Ishikawa (cell line): ENCODE data around the gene STX18.

Experiments
- CEBPB ChIP-seq: IDR thresholded peaks from 2 replicates; pipeline ENCODE4 v1.6.1; 2012
- CREB1 ChIP-seq: IDR thresholded peaks from 2 replicates; pipeline ENCODE4 v1.6.1; 2012; ENCODE audit warnings: low read depth
- EGR1 ChIP-seq: IDR thresholded peaks from 2 replicates; pipeline ENCODE4 v1.6.1; 2012
- EP300 ChIP-seq: IDR thresholded peaks from 2 replicates; pipeline ENCODE4 v1.6.1; 2012; ENCODE audit warnings: borderline replicate concordance
- FOXM1 ChIP-seq: IDR thresholded peaks from 2 replicates; pipeline ENCODE4 v1.6.1; 2012; ENCODE audit warnings: low read depth, borderline replicate concordance
- NFIC ChIP-seq: IDR thresholded peaks from 2 replicates; pipeline ENCODE4 v1.6.1; 2012
- TAF1 ChIP-seq: IDR thresholded peaks from 2 replicates; pipeline ENCODE4 v1.6.1; 2012; ENCODE audit warnings: low read depth, mild to moderate bottlenecking
- TCF12 ChIP-seq: IDR thresholded peaks from 2 replicates; pipeline ENCODE4 v1.6.1; 2012; ENCODE audit warnings: low read depth
- TEAD4 ChIP-seq: IDR thresholded peaks from 2 replicates; pipeline ENCODE4 v1.6.1; 2012
- ZBTB7A ChIP-seq: IDR thresholded peaks from 2 replicates; pipeline ENCODE4 v1.6.1; 2012; ENCODE audit warnings: low read depth
- TF ChIP-seq, protein P1 (sequence below): IDR thresholded peaks from 2 replicates; pipeline ENCODE4 v1.6.1; 2012
- TF ChIP-seq, protein P2 (sequence below): IDR thresholded peaks from 2 replicates; pipeline ENCODE4 v1.6.1; 2012; ENCODE audit warnings: low read depth, mild to moderate bottlenecking
- TF ChIP-seq, protein P3 (sequence below): IDR thresholded peaks from 2 replicates; pipeline ENCODE4 v1.6.1; 2012

The STX18 gene

DNA sequence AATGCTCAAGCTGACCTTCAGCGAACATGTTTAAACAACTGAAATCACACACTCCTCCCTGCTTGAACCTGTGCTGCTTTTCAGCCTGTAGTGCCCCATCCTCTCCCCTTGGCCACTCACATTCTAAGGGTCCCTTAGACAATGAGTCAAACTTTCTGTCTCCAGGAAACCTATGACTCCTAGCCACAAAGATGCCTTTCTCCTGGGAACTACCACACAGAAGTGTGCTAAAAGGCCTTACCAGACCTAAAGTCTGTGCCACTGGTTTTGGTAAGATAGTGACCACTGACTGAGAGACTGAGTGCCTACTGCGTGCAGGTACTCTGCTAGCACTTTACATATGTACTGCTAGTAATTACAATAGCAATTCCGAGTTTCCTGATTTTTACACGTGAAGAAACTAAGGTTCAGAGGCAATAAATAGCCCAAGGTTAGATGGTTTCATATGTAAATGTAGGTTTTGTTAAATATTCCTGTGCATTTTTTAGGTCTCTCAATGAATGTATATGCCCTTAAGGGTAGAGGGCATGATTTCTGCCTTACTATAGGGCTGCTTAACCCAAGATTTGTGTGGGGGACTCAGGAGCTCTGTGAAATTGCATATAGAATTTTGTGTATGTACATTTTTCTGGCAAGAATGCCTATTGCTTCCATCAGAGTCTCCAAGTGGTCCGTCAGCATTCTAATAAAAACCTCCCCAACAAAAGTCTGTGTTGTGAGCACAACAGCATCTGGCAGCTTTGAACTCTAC, 83.9 kb downstream of the STX18 start:
- TF ChIP-seq, protein P1, sequence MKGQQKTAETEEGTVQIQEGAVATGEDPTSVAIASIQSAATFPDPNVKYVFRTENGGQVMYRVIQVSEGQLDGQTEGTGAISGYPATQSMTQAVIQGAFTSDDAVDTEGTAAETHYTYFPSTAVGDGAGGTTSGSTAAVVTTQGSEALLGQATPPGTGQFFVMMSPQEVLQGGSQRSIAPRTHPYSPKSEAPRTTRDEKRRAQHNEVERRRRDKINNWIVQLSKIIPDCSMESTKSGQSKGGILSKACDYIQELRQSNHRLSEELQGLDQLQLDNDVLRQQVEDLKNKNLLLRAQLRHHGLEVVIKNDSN = no peak
- no peak for TF ChIP-seq TAF1
- TF ChIP-seq TCF12 = no peak
- TF ChIP-seq, protein P2, sequence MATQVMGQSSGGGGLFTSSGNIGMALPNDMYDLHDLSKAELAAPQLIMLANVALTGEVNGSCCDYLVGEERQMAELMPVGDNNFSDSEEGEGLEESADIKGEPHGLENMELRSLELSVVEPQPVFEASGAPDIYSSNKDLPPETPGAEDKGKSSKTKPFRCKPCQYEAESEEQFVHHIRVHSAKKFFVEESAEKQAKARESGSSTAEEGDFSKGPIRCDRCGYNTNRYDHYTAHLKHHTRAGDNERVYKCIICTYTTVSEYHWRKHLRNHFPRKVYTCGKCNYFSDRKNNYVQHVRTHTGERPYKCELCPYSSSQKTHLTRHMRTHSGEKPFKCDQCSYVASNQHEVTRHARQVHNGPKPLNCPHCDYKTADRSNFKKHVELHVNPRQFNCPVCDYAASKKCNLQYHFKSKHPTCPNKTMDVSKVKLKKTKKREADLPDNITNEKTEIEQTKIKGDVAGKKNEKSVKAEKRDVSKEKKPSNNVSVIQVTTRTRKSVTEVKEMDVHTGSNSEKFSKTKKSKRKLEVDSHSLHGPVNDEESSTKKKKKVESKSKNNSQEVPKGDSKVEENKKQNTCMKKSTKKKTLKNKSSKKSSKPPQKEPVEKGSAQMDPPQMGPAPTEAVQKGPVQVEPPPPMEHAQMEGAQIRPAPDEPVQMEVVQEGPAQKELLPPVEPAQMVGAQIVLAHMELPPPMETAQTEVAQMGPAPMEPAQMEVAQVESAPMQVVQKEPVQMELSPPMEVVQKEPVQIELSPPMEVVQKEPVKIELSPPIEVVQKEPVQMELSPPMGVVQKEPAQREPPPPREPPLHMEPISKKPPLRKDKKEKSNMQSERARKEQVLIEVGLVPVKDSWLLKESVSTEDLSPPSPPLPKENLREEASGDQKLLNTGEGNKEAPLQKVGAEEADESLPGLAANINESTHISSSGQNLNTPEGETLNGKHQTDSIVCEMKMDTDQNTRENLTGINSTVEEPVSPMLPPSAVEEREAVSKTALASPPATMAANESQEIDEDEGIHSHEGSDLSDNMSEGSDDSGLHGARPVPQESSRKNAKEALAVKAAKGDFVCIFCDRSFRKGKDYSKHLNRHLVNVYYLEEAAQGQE = no peak
- no peak for TF ChIP-seq TEAD4
- TF ChIP-seq, protein P3, sequence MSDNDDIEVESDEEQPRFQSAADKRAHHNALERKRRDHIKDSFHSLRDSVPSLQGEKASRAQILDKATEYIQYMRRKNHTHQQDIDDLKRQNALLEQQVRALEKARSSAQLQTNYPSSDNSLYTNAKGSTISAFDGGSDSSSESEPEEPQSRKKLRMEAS = no peak
- TF ChIP-seq FOXM1 = no peak
- TF ChIP-seq CEBPB = no peak
- no peak for TF ChIP-seq CREB1
- TF ChIP-seq EGR1 = no peak

DNA sequence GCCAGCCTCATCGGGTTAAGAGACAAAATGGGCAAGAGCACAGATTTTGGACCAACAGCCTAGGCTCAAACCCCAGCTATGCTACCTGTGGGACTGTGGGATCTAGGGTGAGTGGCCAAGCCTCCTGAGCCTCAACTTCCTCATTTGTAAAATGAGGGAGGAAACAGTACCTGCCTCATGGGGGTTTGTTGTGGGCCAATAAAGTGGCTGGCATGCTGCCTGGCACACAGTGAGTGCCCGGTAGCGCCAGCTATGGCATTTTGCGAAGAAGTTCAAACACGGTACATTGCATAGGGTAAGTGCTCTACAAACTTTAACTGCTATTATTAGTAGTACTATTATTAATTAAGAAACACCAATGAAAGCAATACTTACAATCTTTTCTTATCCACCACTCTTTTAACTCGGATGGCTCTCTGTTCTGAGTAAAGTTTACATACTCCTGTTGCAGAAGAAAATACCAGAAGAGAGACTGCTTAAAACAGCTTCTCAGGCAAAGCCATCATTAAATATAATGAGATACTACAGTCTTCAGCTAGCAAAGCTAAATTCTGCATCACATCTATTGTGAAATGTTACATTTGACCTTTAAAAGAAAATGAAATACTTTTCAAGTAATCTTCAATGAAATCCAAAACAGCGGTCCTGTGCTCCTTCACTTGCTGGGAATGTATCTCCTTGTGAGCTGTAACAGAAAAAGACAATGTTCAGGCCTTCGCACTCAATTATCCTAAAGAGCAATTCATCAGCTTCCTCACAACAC, 84.9 kb downstream of the STX18 start:
- TF ChIP-seq ZBTB7A (no peak), NFIC (no peak), TAF1 (no peak), CREB1 (no peak), FOXM1 (no peak), CEBPB (no peak), TEAD4 (no peak), TCF12 (no peak), EGR1 (no peak)
- TF ChIP-seq, protein P3 = no peak
- TF ChIP-seq, protein P2 = no peak

DNA sequence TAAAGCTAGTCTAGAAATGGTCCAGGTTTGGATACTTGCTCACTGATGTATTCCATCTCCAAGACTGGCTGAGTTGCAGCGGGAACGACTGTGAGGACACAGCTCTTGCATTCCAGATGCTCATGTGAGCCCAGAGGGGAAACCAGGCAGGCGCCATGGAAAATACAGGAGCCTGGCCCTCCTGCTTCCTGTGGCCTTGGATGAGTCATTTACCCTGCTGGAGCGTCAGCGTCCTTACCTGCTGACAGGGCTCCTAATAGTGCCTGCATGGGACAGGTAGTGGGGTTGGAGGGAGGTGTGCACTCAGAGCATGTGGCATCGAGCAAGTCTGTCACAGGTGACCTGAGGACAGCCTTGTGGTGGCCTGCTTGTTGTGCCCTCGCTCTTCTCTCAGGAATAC, 85.5 kb downstream of the STX18 start:
- TF ChIP-seq CEBPB = no peak
- TF ChIP-seq TAF1 = no peak
- TF ChIP-seq, protein P3 = no peak
- TF ChIP-seq, protein P2 = no peak

DNA sequence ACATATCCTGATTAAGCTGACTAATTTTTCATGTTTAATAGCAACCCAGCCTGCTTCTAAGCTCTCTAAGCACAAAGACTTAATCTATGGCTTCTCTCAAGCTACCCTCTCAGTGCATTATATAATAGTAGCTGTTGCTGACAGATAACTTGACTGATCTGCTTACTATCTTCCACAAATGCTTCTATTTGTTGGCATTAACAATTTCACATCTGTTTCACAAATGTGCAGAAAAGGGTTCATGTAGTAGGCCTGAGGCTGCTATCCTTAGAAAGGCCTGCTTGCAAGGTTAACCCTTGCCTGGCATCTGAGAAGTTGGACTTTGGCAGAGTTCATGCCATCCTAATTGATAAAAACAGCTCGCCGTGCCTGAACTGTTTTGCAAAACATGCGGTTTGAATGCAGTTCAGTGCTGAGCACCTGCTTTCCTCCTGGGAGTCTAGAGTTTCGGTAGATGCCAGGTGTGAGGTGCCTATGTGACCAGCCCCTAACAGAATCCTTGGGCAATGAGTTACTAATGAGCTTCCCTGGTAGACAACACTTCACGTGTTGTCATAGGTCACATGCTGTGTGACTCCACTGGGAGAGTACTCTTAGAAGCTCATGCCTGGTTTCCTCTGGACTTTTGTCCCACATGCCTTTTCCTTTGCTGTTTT, 86.5 kb downstream of the STX18 start:
- TF ChIP-seq CEBPB (no peak), EP300 (no peak), TAF1 (no peak), EGR1 (no peak), ZBTB7A (no peak), TCF12 (no peak), TEAD4 (no peak), FOXM1 (no peak)
- TF ChIP-seq, protein P2 = no peak
- TF ChIP-seq, protein P1 = no peak
- TF ChIP-seq, protein P3 = no peak
